HG02623 (cell line): ENCODE measurements around the gene CEP295NL.
"Not testable (repeated sequence)": the region's sequence is repeated elsewhere in the genome, so short reads cannot be mapped to it uniquely, and the experiment has no call there.

Source experiments
- ATAC-seq: cut with Tn5 transposase; IDR thresholded peaks from one replicate; pipeline ENCODE4 v1.9.1; 2021; ENCODE audit warnings: moderate library complexity; ENCODE audit not compliant: unreplicated experiment

CEP295NL gene

GRCh38 chr17:78905541-78905940 is 2.5 kb upstream of the CEP295NL start:
- no peak for ATAC-seq

GRCh38 chr17:78905116-78905515 is 2.1 kb upstream of the CEP295NL start:
- no peak for ATAC-seq

- ATAC-seq, result no peak
Observed at GRCh38 chr17:78904371-78904770, 1.4 kb upstream of the CEP295NL start.

GRCh38 chr17:78902231-78902630 is 770 bp downstream of the CEP295NL start:
- not testable (repeated sequence) for ATAC-seq

GRCh38 chr17:78901806-78902205 is 1.2 kb downstream of the CEP295NL start:
- no peak for ATAC-seq

GRCh38 chr17:78900816-78901215 is 2.2 kb downstream of the CEP295NL start:
- ATAC-seq, result no peak

GRCh38 chr17:78899361-78900260 is 3.4 kb downstream of the CEP295NL start:
- no peak for ATAC-seq

- ATAC-seq, result no peak
Observed at GRCh38 chr17:78898947-78899346, 4.1 kb downstream of the CEP295NL start.

- ATAC-seq, result no peak
Observed at GRCh38 chr17:78898075-78898836, 4.7 kb downstream of the CEP295NL start.

- ATAC-seq, result no peak
Observed at GRCh38 chr17:78897664-78898047, 5.3 kb downstream of the CEP295NL start.

- ATAC-seq, result no peak
Observed at GRCh38 chr17:78896834-78897663, 6.0 kb downstream of the CEP295NL start.

GRCh38 chr17:78896091-78896833 is 6.7 kb downstream of the CEP295NL start:
- no peak for ATAC-seq

GRCh38 chr17:78895322-78895721 is 7.7 kb downstream of the CEP295NL start:
- ATAC-seq, result no peak

GRCh38 chr17:78893684-78894083 is 9.3 kb downstream of the CEP295NL start:
- no peak for ATAC-seq

- no peak for ATAC-seq
Observed at GRCh38 chr17:78892936-78893379, 10.0 kb downstream of the CEP295NL start.

- ATAC-seq, result no peak
Observed at GRCh38 chr17:78892520-78892919, 10.5 kb downstream of the CEP295NL start.

GRCh38 chr17:78892062-78892456 is 10.9 kb downstream of the CEP295NL start:
- no peak for ATAC-seq

GRCh38 chr17:78891406-78892061 is 11.5 kb downstream of the CEP295NL start:
- no peak for ATAC-seq

- no peak for ATAC-seq
Observed at GRCh38 chr17:78890498-78890897, 12.5 kb downstream of the CEP295NL start.

GRCh38 chr17:78890096-78890495 is 12.9 kb downstream of the CEP295NL start:
- ATAC-seq, result not testable (repeated sequence)
